Mucosa of rectum (tissue), 2 donors: Measurements from ENCODE around the gene KNG1.

ENCODE experiments used
- H3K27ac ChIP-seq, 2 donors: one replicate each; pipeline ENCODE4 v1.7.0; 2013; ENCODE audit warnings: inconsistent platforms in 2 of 2, low read depth in 2 of 2, low read length in 2 of 2
- H3K27me3 ChIP-seq, 2 donors: one replicate each; pipeline ENCODE4 v1.7.0; 2013; ENCODE audit warnings: low read length in 2 of 2; ENCODE audit not compliant: control insufficient read depth in 2 of 2, insufficient read depth in 2 of 2
- H3K36me3 ChIP-seq, 2 donors: one replicate each; pipeline ENCODE4 v1.7.0; 2013; ENCODE audit warnings: low read length in 2 of 2; ENCODE audit not compliant: control insufficient read depth in 2 of 2, insufficient read depth in 2 of 2
- H3K4me1 ChIP-seq, 2 donors: one replicate each; pipeline ENCODE4 v1.7.0; 2013; ENCODE audit warnings: low read length in 2 of 2, mild to moderate bottlenecking in 1 of 2; ENCODE audit not compliant: control insufficient read depth in 2 of 2, insufficient read depth in 2 of 2
- H3K4me3 ChIP-seq, 2 donors: one replicate each; pipeline ENCODE4 v1.7.0; 2013; ENCODE audit warnings: low read length in 2 of 2
- H3K9ac ChIP-seq, 2 donors: one replicate each; pipeline ENCODE4 v1.7.0; 2013; ENCODE audit warnings: low read length in 2 of 2, low read depth in 1 of 2, mild to moderate bottlenecking in 1 of 2
- H3K9me3 ChIP-seq, 2 donors: one replicate each; pipeline ENCODE4 v1.7.0; 2013; ENCODE audit warnings: low read length in 2 of 2; ENCODE audit not compliant: control insufficient read depth in 2 of 2
- donor health status: healthy.
- donor health status: Normal muscosa, but diverticular disease.

KNG1 gene

GRCh38 chr3:186717039-186717457, at the start of gene KNG1:
TSS of gene KNG1 (plus strand) at chr3:186717359. CDS start at chr3:186717543, 184 bp downstream.
- no peak within 1 kb of the TSS for H3K27ac ChIP-seq
- H3K9me3 ChIP-seq: no peaks in the 10 kb centered on the region
- H3K27me3 ChIP-seq: no peaks in the 10 kb centered on the region
- H3K9ac ChIP-seq: no peak within 1 kb of the TSS
- peaks cover 0 to 3% of the 10 kb centered on the region in 2 donors for H3K4me1 ChIP-seq
- H3K36me3 ChIP-seq: no peaks in the 10 kb centered on the region
- H3K4me3 ChIP-seq: no peak within 1 kb of the TSS

- Histone ChIP-seq H3K4me1 (no peaks in the 10 kb centered on the region), H3K27ac (no peak overlapping the region), H3K27me3 (peaks cover 0 to 3% of the 10 kb centered on the region in 2 donors), H3K36me3 (no peaks in the 10 kb centered on the region), H3K4me3 (no peak overlapping the region), H3K9me3 (no peaks in the 10 kb centered on the region), H3K9ac (no peak overlapping the region)
These were observed 48.7 kb upstream of the KNG1 start for GRCh38 chr3:186668426-186668825.

GRCh38 chr3:186669378-186670084, 47.6 kb upstream of the KNG1 start:
- Histone ChIP-seq H3K4me1 (no peaks in the 10 kb centered on the region), H3K4me3 (no peak overlapping the region), H3K9ac (no peak overlapping the region), H3K36me3 (no peaks in the 10 kb centered on the region), H3K27me3 (peaks cover 0 to 2% of the 10 kb centered on the region in 2 donors), H3K9me3 (no peaks in the 10 kb centered on the region), H3K27ac (no peak overlapping the region)

GRCh38 chr3:186670155-186670554, 47.0 kb upstream of the KNG1 start:
- H3K9me3 ChIP-seq: no peaks in the 10 kb centered on the region
- no peaks in the 10 kb centered on the region for H3K27me3 ChIP-seq
- H3K36me3 ChIP-seq: no peaks in the 10 kb centered on the region
- no peak overlapping the region for H3K4me3 ChIP-seq
- H3K4me1 ChIP-seq: no peaks in the 10 kb centered on the region
- H3K27ac ChIP-seq: no peak overlapping the region
- no peak overlapping the region for H3K9ac ChIP-seq

GRCh38 chr3:186671051-186671450, 46.1 kb upstream of the KNG1 start:
- Histone ChIP-seq H3K27me3 (no peaks in the 10 kb centered on the region), H3K4me1 (no peaks in the 10 kb centered on the region), H3K9ac (no peak overlapping the region), H3K36me3 (no peaks in the 10 kb centered on the region), H3K27ac (no peak overlapping the region), H3K4me3 (no peak overlapping the region), H3K9me3 (no peaks in the 10 kb centered on the region)

- no peak overlapping the region for H3K4me3 ChIP-seq
- H3K27ac ChIP-seq: no peak overlapping the region
- no peak overlapping the region for H3K9ac ChIP-seq
- no peaks in the 10 kb centered on the region for H3K36me3 ChIP-seq
- no peaks in the 10 kb centered on the region for H3K4me1 ChIP-seq
- no peaks in the 10 kb centered on the region for H3K9me3 ChIP-seq
- no peaks in the 10 kb centered on the region for H3K27me3 ChIP-seq
These were observed 38.6 kb upstream of the KNG1 start for GRCh38 chr3:186678604-186679003.

GRCh38 chr3:186679151-186679550, 38.0 kb upstream of the KNG1 start:
- H3K36me3 ChIP-seq: no peaks in the 10 kb centered on the region
- H3K9ac ChIP-seq: no peak overlapping the region
- H3K4me1 ChIP-seq: no peaks in the 10 kb centered on the region
- no peaks in the 10 kb centered on the region for H3K9me3 ChIP-seq
- no peaks in the 10 kb centered on the region for H3K27me3 ChIP-seq
- no peak overlapping the region for H3K4me3 ChIP-seq
- H3K27ac ChIP-seq: no peak overlapping the region

- H3K9me3 ChIP-seq: no peaks in the 10 kb centered on the region
- H3K27ac ChIP-seq: no peak overlapping the region
- no peak overlapping the region for H3K9ac ChIP-seq
- H3K36me3 ChIP-seq: no peaks in the 10 kb centered on the region
- H3K4me1 ChIP-seq: no peaks in the 10 kb centered on the region
- no peak overlapping the region for H3K4me3 ChIP-seq
- no peaks in the 10 kb centered on the region for H3K27me3 ChIP-seq
These were observed 36.3 kb upstream of the KNG1 start for GRCh38 chr3:186680869-186681268.

GRCh38 chr3:186682812-186683211, 34.3 kb upstream of the KNG1 start:
- H3K9me3 ChIP-seq: no peaks in the 10 kb centered on the region
- H3K9ac ChIP-seq: no peak overlapping the region
- no peaks in the 10 kb centered on the region for H3K36me3 ChIP-seq
- no peak overlapping the region for H3K4me3 ChIP-seq
- no peak overlapping the region for H3K27ac ChIP-seq
- no peaks in the 10 kb centered on the region for H3K4me1 ChIP-seq
- no peaks in the 10 kb centered on the region for H3K27me3 ChIP-seq

GRCh38 chr3:186683979-186684378, 33.2 kb upstream of the KNG1 start:
- no peak overlapping the region for H3K4me3 ChIP-seq
- H3K27ac ChIP-seq: no peak overlapping the region
- no peak overlapping the region for H3K9ac ChIP-seq
- H3K27me3 ChIP-seq: no peaks in the 10 kb centered on the region
- no peaks in the 10 kb centered on the region for H3K9me3 ChIP-seq
- no peaks in the 10 kb centered on the region for H3K36me3 ChIP-seq
- no peaks in the 10 kb centered on the region for H3K4me1 ChIP-seq
